Neuronal stem cell (in vitro differentiated cells): ENCODE results near the gene KCNJ6.

ENCODE experiments used
- DNase-seq: peaks from one replicate; pipeline ENCODE4 v3.0.0-alpha.2; 2013; ENCODE audit warnings: low spot score
- H2AFZ ChIP-seq: one replicate; pipeline ENCODE4 v1.6.1; 2013; ENCODE audit warnings: mild to moderate bottlenecking, low read length, inconsistent platforms
- H2AK5ac ChIP-seq: 2 replicates; pipeline ENCODE4 v1.6.1; 2013; ENCODE audit warnings: low read depth, mild to moderate bottlenecking, inconsistent platforms, low read length, moderate library complexity, mixed read lengths
- H2BK120ac ChIP-seq: 2 replicates; pipeline ENCODE4 v1.6.1; 2013; ENCODE audit warnings: low read depth, mild to moderate bottlenecking, inconsistent platforms, low read length, moderate library complexity, mixed read lengths
- H2BK12ac ChIP-seq: one replicate; pipeline ENCODE4 v1.6.1; 2013; ENCODE audit warnings: low read length, inconsistent platforms
- H2BK15ac ChIP-seq: 2 replicates; pipeline ENCODE4 v1.6.1; 2013; ENCODE audit warnings: mild to moderate bottlenecking, low read length, inconsistent platforms, mixed read lengths
- H2BK5ac ChIP-seq: one replicate; pipeline ENCODE4 v1.6.1; 2013; ENCODE audit warnings: inconsistent platforms, mild to moderate bottlenecking, low read length, moderate library complexity
- H3K14ac ChIP-seq: one replicate; pipeline ENCODE4 v1.6.1; 2013; ENCODE audit warnings: low read length, inconsistent platforms
- H3K18ac ChIP-seq: 2 replicates; pipeline ENCODE4 v1.6.1; 2013; ENCODE audit warnings: low read length, inconsistent platforms
- H3K23ac ChIP-seq: 2 replicates; pipeline ENCODE4 v1.6.1; 2013; ENCODE audit warnings: low read depth, mild to moderate bottlenecking, mixed read lengths, low read length, inconsistent platforms; ENCODE audit not compliant: poor library complexity
- H3K27ac ChIP-seq: replicated peaks from 3 replicates; pipeline ENCODE4 v1.5.1; 2013; ENCODE audit warnings: low read length, inconsistent platforms
- H3K27me3 ChIP-seq, 3 experiments: 2 replicates each; pipeline ENCODE4 v1.6.1; 2013; ENCODE audit warnings: low read length in 3 of 3, mild to moderate bottlenecking in 2 of 3, inconsistent platforms in 1 of 3, low read depth in 1 of 3, mixed read lengths in 1 of 3, moderate library complexity in 1 of 3; ENCODE audit not compliant: control insufficient read depth in 3 of 3, insufficient read depth in 3 of 3
- H3K36me3 ChIP-seq, 2 donors: replicated peaks in 1 of 2; 2 replicates each; pipeline ENCODE4 v1.6.1; 2013; ENCODE audit warnings: low read length in 2 of 2; ENCODE audit not compliant: control insufficient read depth in 2 of 2, insufficient read depth in 2 of 2
- H3K4ac ChIP-seq: 2 replicates; pipeline ENCODE4 v1.6.1; 2013; ENCODE audit warnings: inconsistent platforms, mild to moderate bottlenecking, low read length, moderate library complexity
- H3K4me1 ChIP-seq, 2 donors: 1 replicate in 1 of 2; 2 replicates in 1 of 2; pipeline ENCODE4 v1.6.1; 2013; ENCODE audit warnings: low read length in 2 of 2, low read depth in 1 of 2; ENCODE audit not compliant: control insufficient read depth in 2 of 2, insufficient read depth in 1 of 2
- H3K4me2 ChIP-seq: one replicate; pipeline ENCODE4 v1.6.1; 2013; ENCODE audit warnings: mild to moderate bottlenecking, low read length, inconsistent platforms; ENCODE audit not compliant: insufficient read depth, poor library complexity, severe bottlenecking
- H3K4me3 ChIP-seq, 2 donors: 2 replicates each; pipeline ENCODE4 v1.5.1; 2013; ENCODE audit warnings: low read length in 2 of 2, mild to moderate bottlenecking in 2 of 2, inconsistent platforms in 1 of 2, moderate library complexity in 1 of 2
- H3K79me1 ChIP-seq: one replicate; pipeline ENCODE4 v1.6.1; 2013; ENCODE audit warnings: low read depth, mild to moderate bottlenecking, inconsistent platforms, low read length, moderate library complexity
- H3K9ac ChIP-seq: one replicate; pipeline ENCODE4 v1.6.1; 2013; ENCODE audit warnings: mild to moderate bottlenecking, low read depth, low read length, inconsistent platforms; ENCODE audit not compliant: poor library complexity
- H3K9me3 ChIP-seq, 2 donors: replicated peaks in 1 of 2; 2 replicates each; pipeline versions ENCODE3 to v1.6.1; 2013; ENCODE audit warnings: low read length in 2 of 2, mild to moderate bottlenecking in 2 of 2, inconsistent platforms in 1 of 2, low read depth in 1 of 2, mixed read lengths in 1 of 2, moderate library complexity in 1 of 2; ENCODE audit not compliant: control insufficient read depth in 2 of 2, insufficient read depth in 1 of 2
- H4K8ac ChIP-seq: one replicate; pipeline ENCODE4 v1.6.1; 2013; ENCODE audit warnings: low read depth, mild to moderate bottlenecking, inconsistent platforms, low read length, moderate library complexity
- H4K91ac ChIP-seq: one replicate; pipeline ENCODE4 v1.6.1; 2013; ENCODE audit warnings: low read length, low read depth, mild to moderate bottlenecking, inconsistent platforms; ENCODE audit not compliant: poor library complexity
- WGBS, 2 donors: extraction: QIAGEN DNeasy Blood & Tissue Kit; methylation state at CpG; one replicate each; pipeline ENCODE4 v1.1.7; 2013; ENCODE audit warnings: missing lambda C conversion rate in 2 of 2, mixed read lengths in 1 of 2; ENCODE audit not compliant: insufficient read length in 2 of 2, insufficient replicate concordance in 1 of 2; ENCODE audit errors: extremely low coverage in 2 of 2; 5-methylcytosine and 5-hydroxymethylcytosine counted together

The KCNJ6 gene

GRCh38 chr21:37903396-37903795 is 12.9 kb downstream of the KCNJ6 start:
- no peak overlapping the region for H2AFZ ChIP-seq
- no peak for DNase-seq
- no peaks in the 10 kb centered on the region for H3K4me1 ChIP-seq
- no peak overlapping the region for H3K27ac ChIP-seq
- H3K4me3 ChIP-seq, result no peak overlapping the region
- no peak overlapping the region for H3K4me2 ChIP-seq
- no peaks in the 10 kb centered on the region for H3K36me3 ChIP-seq
- no peak overlapping the region for H2BK15ac ChIP-seq
- H3K23ac ChIP-seq, result no peak overlapping the region
- H2BK120ac ChIP-seq, result no peak overlapping the region
- H2BK12ac ChIP-seq, result no peak overlapping the region
- no peak overlapping the region for H3K14ac ChIP-seq
- H2BK5ac ChIP-seq, result no peak overlapping the region
- H3K27me3 ChIP-seq, result no peaks in the 10 kb centered on the region
- no peak overlapping the region for H4K8ac ChIP-seq
- H2AK5ac ChIP-seq, result no peak overlapping the region
- no peak overlapping the region for H4K91ac ChIP-seq
- WGBS, 2 donors, result no CpG with 5 or more reads among the region's 2 CpGs
- no peaks in the 10 kb centered on the region for H3K9me3 ChIP-seq
- H3K18ac ChIP-seq, result no peak overlapping the region
- H3K4ac ChIP-seq, result no peak overlapping the region
- H3K9ac ChIP-seq, result no peak overlapping the region
- no peaks in the 10 kb centered on the region for H3K79me1 ChIP-seq

- Histone ChIP-seq H3K9me3 (no peaks in the 10 kb centered on the region), H2BK5ac (no peak overlapping the region), H4K91ac (no peak overlapping the region), H2BK15ac (no peak overlapping the region), H3K79me1 (no peaks in the 10 kb centered on the region), H3K4ac (no peak overlapping the region), H3K27me3 (no peaks in the 10 kb centered on the region), H3K23ac (no peak overlapping the region), H3K27ac (no peak overlapping the region), H3K36me3 (no peaks in the 10 kb centered on the region), H3K4me1 (no peaks in the 10 kb centered on the region), H3K9ac (no peak overlapping the region), H3K18ac (no peak overlapping the region), H3K4me2 (no peak overlapping the region), H2BK12ac (no peak overlapping the region), H2AFZ (no peak overlapping the region), H4K8ac (no peak overlapping the region), H2AK5ac (no peak overlapping the region), H3K14ac (no peak overlapping the region), H3K4me3 (no peak overlapping the region), H2BK120ac (no peak overlapping the region)
- DNase-seq, result no peak
- no CpG with 5 or more reads among the region's 6 CpGs for WGBS, 2 donors
Observed at GRCh38 chr21:37899146-37899545, 17.1 kb downstream of the KCNJ6 start.

GRCh38 chr21:37896788-37897187 is 19.5 kb downstream of the KCNJ6 start:
- DNase-seq, result no peak
- H3K23ac ChIP-seq, result no peak overlapping the region
- H4K8ac ChIP-seq, result no peak overlapping the region
- peak overlapping the region; percentile 57 for H3K14ac ChIP-seq
- H2BK5ac ChIP-seq, result no peak overlapping the region
- no peak overlapping the region for H3K27ac ChIP-seq
- no peak overlapping the region for H2AFZ ChIP-seq
- WGBS, 2 donors, result no CpG with 5 or more reads among the region's 5 CpGs
- no peaks in the 10 kb centered on the region for H3K36me3 ChIP-seq
- no peak overlapping the region for H2BK120ac ChIP-seq
- no peak overlapping the region for H3K4me3 ChIP-seq
- H3K79me1 ChIP-seq, result no peaks in the 10 kb centered on the region
- H3K18ac ChIP-seq, result no peak overlapping the region
- H3K9ac ChIP-seq, result no peak overlapping the region
- no peak overlapping the region for H2BK12ac ChIP-seq
- H2BK15ac ChIP-seq, result no peak overlapping the region
- H3K4me1 ChIP-seq, result peaks cover 0 to 6% of the 10 kb centered on the region in 2 donors
- H3K9me3 ChIP-seq, result no peaks in the 10 kb centered on the region
- no peak overlapping the region for H3K4me2 ChIP-seq
- H4K91ac ChIP-seq, result no peak overlapping the region
- no peak overlapping the region for H3K4ac ChIP-seq
- H3K27me3 ChIP-seq, result no peaks in the 10 kb centered on the region
- H2AK5ac ChIP-seq, result no peak overlapping the region

- Histone ChIP-seq H2AK5ac (no peak overlapping the region), H3K4me2 (no peak overlapping the region), H4K8ac (no peak overlapping the region), H3K9me3 (peaks cover 0 to 2% of the 10 kb centered on the region in 2 donors), H3K4me3 (no peak overlapping the region), H3K18ac (no peak overlapping the region), H3K23ac (no peak overlapping the region), H4K91ac (no peak overlapping the region), H3K4me1 (peaks cover 0 to 7% of the 10 kb centered on the region in 2 donors), H3K14ac (no peak overlapping the region), H3K27ac (no peak overlapping the region), H2AFZ (no peak overlapping the region), H2BK5ac (no peak overlapping the region), H2BK12ac (no peak overlapping the region), H2BK15ac (no peak overlapping the region), H3K4ac (no peak overlapping the region), H3K36me3 (no peaks in the 10 kb centered on the region), H3K27me3 (no peaks in the 10 kb centered on the region), H3K79me1 (no peaks in the 10 kb centered on the region), H2BK120ac (no peak overlapping the region), H3K9ac (no peak overlapping the region)
- no CpG with 5 or more reads among the region's 2 CpGs for WGBS, 2 donors
- no peak for DNase-seq
Observed at GRCh38 chr21:37891972-37892371, 24.3 kb downstream of the KCNJ6 start.
